Parathyroid adenoma (tissue), 2 donors: ENCODE measurements around the gene CAMTA1.

Experiments used
- H2AFZ ChIP-seq: fragments of 300-600 bp; sonication (generic); one replicate; pipeline ENCODE4 v1.7.0; 2017; ENCODE audit warnings: antibody characterized with exemption, mild to moderate bottlenecking
- H3K27ac ChIP-seq: fragments of 300-600 bp; sonication (generic); one replicate; pipeline ENCODE4 v1.7.0; 2017
- H3K27me3 ChIP-seq: fragments of 300-600 bp; sonication (generic); one replicate; pipeline ENCODE4 v1.7.0; 2017; ENCODE audit warnings: low read length; ENCODE audit not compliant: control insufficient read depth, insufficient read depth
- H3K36me3 ChIP-seq: fragments of 300-600 bp; sonication (generic); one replicate; pipeline ENCODE4 v1.7.0; 2017; ENCODE audit warnings: low read length; ENCODE audit not compliant: control insufficient read depth, insufficient read depth
- H3K4me1 ChIP-seq: fragments of 300-600 bp; sonication (generic); one replicate; pipeline ENCODE4 v1.7.0; 2017; ENCODE audit warnings: control low read depth
- H3K4me2 ChIP-seq: fragments of 300-600 bp; sonication (generic); one replicate; pipeline ENCODE4 v1.7.0; 2017; ENCODE audit warnings: low read length
- H3K4me3 ChIP-seq: fragments of 300-600 bp; sonication (generic); one replicate; pipeline ENCODE4 v1.7.0; 2017; ENCODE audit warnings: low read depth, low read length
- H3K79me2 ChIP-seq: fragments of 300-600 bp; sonication (generic); one replicate; pipeline ENCODE4 v1.7.0; 2017; ENCODE audit warnings: control low read depth
- H3K9ac ChIP-seq: fragments of 300-600 bp; sonication (generic); one replicate; pipeline ENCODE4 v1.7.0; 2017; ENCODE audit warnings: mild to moderate bottlenecking
- H3K9me3 ChIP-seq: fragments of 300-600 bp; sonication (generic); one replicate; pipeline ENCODE4 v1.7.0; 2017; ENCODE audit warnings: low read length; ENCODE audit not compliant: control insufficient read depth
- TF ChIP-seq, protein P1 (sequence below): fragments of 300-600 bp; sonication (generic); IDR thresholded peaks from one replicate; pipeline ENCODE4 v1.7.0; 2017; ENCODE audit warnings: antibody characterized with exemption, mild to moderate bottlenecking
- donor health status: primary hyperparathyroidism.

The CAMTA1 gene

GRCh38 chr1:6858596-6858995 lies 73.3 kb downstream of the CAMTA1 start:
- no peak overlapping the region for H2AFZ ChIP-seq
- no peak overlapping the region for H3K27ac ChIP-seq
- H3K9me3 ChIP-seq: no peaks in the 10 kb centered on the region
- H3K9ac ChIP-seq: no peak overlapping the region
- TF ChIP-seq, protein P1, sequence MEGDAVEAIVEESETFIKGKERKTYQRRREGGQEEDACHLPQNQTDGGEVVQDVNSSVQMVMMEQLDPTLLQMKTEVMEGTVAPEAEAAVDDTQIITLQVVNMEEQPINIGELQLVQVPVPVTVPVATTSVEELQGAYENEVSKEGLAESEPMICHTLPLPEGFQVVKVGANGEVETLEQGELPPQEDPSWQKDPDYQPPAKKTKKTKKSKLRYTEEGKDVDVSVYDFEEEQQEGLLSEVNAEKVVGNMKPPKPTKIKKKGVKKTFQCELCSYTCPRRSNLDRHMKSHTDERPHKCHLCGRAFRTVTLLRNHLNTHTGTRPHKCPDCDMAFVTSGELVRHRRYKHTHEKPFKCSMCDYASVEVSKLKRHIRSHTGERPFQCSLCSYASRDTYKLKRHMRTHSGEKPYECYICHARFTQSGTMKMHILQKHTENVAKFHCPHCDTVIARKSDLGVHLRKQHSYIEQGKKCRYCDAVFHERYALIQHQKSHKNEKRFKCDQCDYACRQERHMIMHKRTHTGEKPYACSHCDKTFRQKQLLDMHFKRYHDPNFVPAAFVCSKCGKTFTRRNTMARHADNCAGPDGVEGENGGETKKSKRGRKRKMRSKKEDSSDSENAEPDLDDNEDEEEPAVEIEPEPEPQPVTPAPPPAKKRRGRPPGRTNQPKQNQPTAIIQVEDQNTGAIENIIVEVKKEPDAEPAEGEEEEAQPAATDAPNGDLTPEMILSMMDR: no peak
- no peaks in the 10 kb centered on the region for H3K36me3 ChIP-seq
- no peak overlapping the region for H3K4me3 ChIP-seq
- peaks cover 7% of the 10 kb centered on the region for H3K79me2 ChIP-seq
- no peak overlapping the region for H3K4me2 ChIP-seq
- no peaks in the 10 kb centered on the region for H3K27me3 ChIP-seq
- no peaks in the 10 kb centered on the region for H3K4me1 ChIP-seq

GRCh38 chr1:6859415-6860343 lies 74.4 kb downstream of the CAMTA1 start:
- Histone ChIP-seq H3K9me3 (no peaks in the 10 kb centered on the region), H2AFZ (no peak overlapping the region), H3K27ac (no peak overlapping the region), H3K4me3 (no peak overlapping the region), H3K36me3 (no peaks in the 10 kb centered on the region), H3K27me3 (no peaks in the 10 kb centered on the region), H3K79me2 (peaks cover 7% of the 10 kb centered on the region), H3K4me1 (no peaks in the 10 kb centered on the region), H3K9ac (no peak overlapping the region), H3K4me2 (no peak overlapping the region)
- TF ChIP-seq, protein P1: no peak

- Histone ChIP-seq H3K4me2 (no peak overlapping the region), H3K4me3 (no peak overlapping the region), H2AFZ (no peak overlapping the region), H3K9ac (no peak overlapping the region), H3K27ac (no peak overlapping the region), H3K79me2 (peaks cover 7% of the 10 kb centered on the region), H3K36me3 (no peaks in the 10 kb centered on the region), H3K4me1 (no peaks in the 10 kb centered on the region), H3K27me3 (no peaks in the 10 kb centered on the region), H3K9me3 (no peaks in the 10 kb centered on the region)
- TF ChIP-seq, protein P1: no peak
Observed at GRCh38 chr1:6860401-6860800, 75.1 kb downstream of the CAMTA1 start.

GRCh38 chr1:6861075-6861724 lies 75.9 kb downstream of the CAMTA1 start:
- H3K27me3 ChIP-seq: no peaks in the 10 kb centered on the region
- no peaks in the 10 kb centered on the region for H3K36me3 ChIP-seq
- H3K4me2 ChIP-seq: no peak overlapping the region
- no peak overlapping the region for H3K27ac ChIP-seq
- no peaks in the 10 kb centered on the region for H3K4me1 ChIP-seq
- H3K79me2 ChIP-seq: peaks cover 7% of the 10 kb centered on the region
- TF ChIP-seq, protein P1: no peak
- H3K4me3 ChIP-seq: no peak overlapping the region
- H3K9me3 ChIP-seq: no peaks in the 10 kb centered on the region
- no peak overlapping the region for H3K9ac ChIP-seq
- no peak overlapping the region for H2AFZ ChIP-seq
